Measurements from ENCODE around the gene MLLT3. TPM values are rescaled to one million over a fixed set of nuclear protein-coding genes. Genes with fewer than 3 reads are reported as not detected.

MLLT3 gene
- total and polyA plus RNA-seq, 8 donors: 6.5 to 48.7 (median 24.4) TPM

GRCh38 chr9:20621471-20622329 is 599 bp downstream of the MLLT3 start:
- WGBS, 5 donors: 0 to 1% (median 0%) methylated on average over 41 to 82 of the region's 82 CpGs
- peak overlapping the region; percentile 85 to 93 (median 92) for H3K27ac ChIP-seq
- peaks cover 4 to 60% (median 43%) of the 10 kb centered on the region in 4 donors for H3K4me1 ChIP-seq
- H3K36me3 ChIP-seq: no peaks in the 10 kb centered on the region
- no peaks in the 10 kb centered on the region for H3K9me3 ChIP-seq
- DNase-seq: peak; percentile 60 to 92
- TF ChIP-seq POLR2AphosphoS5 (IDR thresholded peaks at IDR 0.05) (no peak), CTCF (IDR thresholded peaks at IDR 0.05) (no peak), POLR2A (IDR thresholded peaks at IDR 0.05) (no peak), EP300 (IDR thresholded peaks at IDR 0.05) (no peak)
- intact Hi-C loops (cut with DNase I; ENCODE audit: low total_unique reads): no loop called here
- H3K4me3 ChIP-seq: peak overlapping the region; percentile 79 to 98 (median 90)
- H3K27me3 ChIP-seq: no peaks in the 10 kb centered on the region

GRCh38 chr9:20620650-20621470 is 1.4 kb downstream of the MLLT3 start:
- H3K4me1 ChIP-seq: peaks cover 4 to 64% (median 47%) of the 10 kb centered on the region in 4 donors
- no peak for TF ChIP-seq CTCF (IDR thresholded peaks at IDR 0.05)
- TF ChIP-seq POLR2A (IDR thresholded peaks at IDR 0.05): no peak
- peak in 1 of 3 donors; percentile 14 for TF ChIP-seq POLR2AphosphoS5 (IDR thresholded peaks at IDR 0.05)
- peak overlapping the region; percentile 79 to 98 (median 90) for H3K4me3 ChIP-seq
- no peaks in the 10 kb centered on the region for H3K36me3 ChIP-seq
- H3K27ac ChIP-seq: peak overlapping the region; percentile 85 to 93 (median 92)
- no peaks in the 10 kb centered on the region for H3K9me3 ChIP-seq
- no peaks in the 10 kb centered on the region for H3K27me3 ChIP-seq
- peak; percentile 53 to 78 for DNase-seq
- intact Hi-C loops (cut with DNase I; ENCODE audit: low total_unique reads): no loop called here
- WGBS, 5 donors: 0 to 1% (median 1%) methylated on average over 46 to 65 of the region's 65 CpGs

- peak in 1 of 2 donors; percentile 51 for DNase-seq
- TF ChIP-seq POLR2AphosphoS5 (IDR thresholded peaks at IDR 0.05): no peak
- TF ChIP-seq POLR2A (IDR thresholded peaks at IDR 0.05): no peak
- TF ChIP-seq EP300 (IDR thresholded peaks at IDR 0.05): no peak
- TF ChIP-seq CTCF (IDR thresholded peaks at IDR 0.05): no peak
- peak overlapping the region in 4 of 5 donors; percentile 34 to 92 (median 92) for H3K27ac ChIP-seq
- intact Hi-C loops (cut with DNase I; ENCODE audit: low total_unique reads): no loop called here
- H3K36me3 ChIP-seq: no peaks in the 10 kb centered on the region
- WGBS, 5 donors: 26 to 44% (median 31%) methylated on average over 15 of the region's 15 CpGs
- H3K4me3 ChIP-seq: peak overlapping the region; percentile 79 to 98 (median 90)
- H3K9me3 ChIP-seq: no peaks in the 10 kb centered on the region
- no peaks in the 10 kb centered on the region for H3K27me3 ChIP-seq
- peaks cover 4 to 59% (median 45%) of the 10 kb centered on the region in 4 donors for H3K4me1 ChIP-seq
Measured at GRCh38 chr9:20619487-20620200, 2.7 kb downstream of the MLLT3 start.

GRCh38 chr9:20618361-20618802 is 3.9 kb downstream of the MLLT3 start:
- H3K27ac ChIP-seq: peak overlapping the region in 4 of 5 donors; percentile 24 to 92 (median 66)
- H3K27me3 ChIP-seq: no peaks in the 10 kb centered on the region
- 32 to 62% (median 38%) methylated on average over 2 of the region's 2 CpGs for WGBS, 5 donors
- peaks cover 4 to 56% (median 40%) of the 10 kb centered on the region in 4 donors for H3K4me1 ChIP-seq
- no peak for TF ChIP-seq POLR2A (IDR thresholded peaks at IDR 0.05)
- TF ChIP-seq POLR2AphosphoS5 (IDR thresholded peaks at IDR 0.05): peak in 1 of 3 donors; percentile 34
- DNase-seq: peak; percentile 54 to 75
- intact Hi-C loops (cut with DNase I; ENCODE audit: low total_unique reads): no loop called here
- H3K4me3 ChIP-seq: no peak overlapping the region
- H3K9me3 ChIP-seq: no peaks in the 10 kb centered on the region
- H3K36me3 ChIP-seq: no peaks in the 10 kb centered on the region
